ENCODE data around the gene DDHD1. TPM values are rescaled to one million over a fixed set of nuclear protein-coding genes. Genes with fewer than 3 reads are reported as not detected.

DDHD1 gene
- total RNA-seq, 1 experiment from 2014 or later: 20.0 TPM

DNA sequence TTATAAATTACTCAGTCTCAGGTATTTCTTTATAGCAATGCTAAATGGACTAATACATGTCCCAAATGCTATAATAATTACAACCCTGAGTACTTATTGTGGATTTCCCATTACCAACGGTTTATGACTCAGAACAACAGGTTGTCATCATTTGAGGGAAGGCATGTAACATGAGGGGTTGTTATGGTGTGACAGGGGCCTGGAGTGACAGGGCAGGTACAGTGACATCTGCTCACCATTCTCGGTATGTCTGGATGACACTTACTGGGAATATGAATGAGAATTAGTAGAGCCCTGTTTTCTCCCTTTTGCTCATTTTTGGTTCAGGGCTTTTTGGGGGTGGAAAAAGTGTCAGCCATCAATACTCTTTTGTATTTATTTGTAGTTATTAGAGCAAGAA lies 166.1 kb downstream of the DDHD1 start:
- TF ChIP-seq PRDM15 (CRISPR knock-in tag; IDR thresholded peaks at IDR 0.05) (no peak), ATF3 (CRISPR knock-in tag; conservative IDR thresholded peaks at IDR 0.05) (no peak), OVOL2 (CRISPR knock-in tag; IDR thresholded peaks at IDR 0.05; ENCODE audit: borderline replicate concordance) (no peak), TP53 (CRISPR knock-in tag; IDR thresholded peaks at IDR 0.05) (no peak), ZNF425 (CRISPR knock-in tag; conservative IDR thresholded peaks at IDR 0.05) (no peak), JAZF1 (CRISPR knock-in tag; IDR thresholded peaks at IDR 0.05) (no peak), GRHL2 (CRISPR knock-in tag; IDR thresholded peaks at IDR 0.05; ENCODE audit: insufficient replicate concordance, severe bottlenecking) (no peak), MXD4 (CRISPR knock-in tag; IDR thresholded peaks at IDR 0.05; ENCODE audit: borderline replicate concordance) (no peak), ZNF281 (CRISPR knock-in tag; IDR thresholded peaks at IDR 0.05) (no peak), SMAD4 (CRISPR knock-in tag; IDR thresholded peaks at IDR 0.05) (no peak), PRRX2 (CRISPR knock-in tag; IDR thresholded peaks at IDR 0.05) (no peak), CREM (CRISPR knock-in tag; IDR thresholded peaks at IDR 0.05) (no peak)
- TF ChIP-seq, protein P1, sequence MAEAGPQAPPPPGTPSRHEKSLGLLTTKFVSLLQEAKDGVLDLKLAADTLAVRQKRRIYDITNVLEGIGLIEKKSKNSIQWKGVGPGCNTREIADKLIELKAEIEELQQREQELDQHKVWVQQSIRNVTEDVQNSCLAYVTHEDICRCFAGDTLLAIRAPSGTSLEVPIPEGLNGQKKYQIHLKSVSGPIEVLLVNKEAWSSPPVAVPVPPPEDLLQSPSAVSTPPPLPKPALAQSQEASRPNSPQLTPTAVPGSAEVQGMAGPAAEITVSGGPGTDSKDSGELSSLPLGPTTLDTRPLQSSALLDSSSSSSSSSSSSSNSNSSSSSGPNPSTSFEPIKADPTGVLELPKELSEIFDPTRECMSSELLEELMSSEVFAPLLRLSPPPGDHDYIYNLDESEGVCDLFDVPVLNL (CRISPR knock-in tag; IDR thresholded peaks at IDR 0.05; ENCODE audit: borderline replicate concordance, low read depth): no peak
- TF ChIP-seq, protein P2, sequence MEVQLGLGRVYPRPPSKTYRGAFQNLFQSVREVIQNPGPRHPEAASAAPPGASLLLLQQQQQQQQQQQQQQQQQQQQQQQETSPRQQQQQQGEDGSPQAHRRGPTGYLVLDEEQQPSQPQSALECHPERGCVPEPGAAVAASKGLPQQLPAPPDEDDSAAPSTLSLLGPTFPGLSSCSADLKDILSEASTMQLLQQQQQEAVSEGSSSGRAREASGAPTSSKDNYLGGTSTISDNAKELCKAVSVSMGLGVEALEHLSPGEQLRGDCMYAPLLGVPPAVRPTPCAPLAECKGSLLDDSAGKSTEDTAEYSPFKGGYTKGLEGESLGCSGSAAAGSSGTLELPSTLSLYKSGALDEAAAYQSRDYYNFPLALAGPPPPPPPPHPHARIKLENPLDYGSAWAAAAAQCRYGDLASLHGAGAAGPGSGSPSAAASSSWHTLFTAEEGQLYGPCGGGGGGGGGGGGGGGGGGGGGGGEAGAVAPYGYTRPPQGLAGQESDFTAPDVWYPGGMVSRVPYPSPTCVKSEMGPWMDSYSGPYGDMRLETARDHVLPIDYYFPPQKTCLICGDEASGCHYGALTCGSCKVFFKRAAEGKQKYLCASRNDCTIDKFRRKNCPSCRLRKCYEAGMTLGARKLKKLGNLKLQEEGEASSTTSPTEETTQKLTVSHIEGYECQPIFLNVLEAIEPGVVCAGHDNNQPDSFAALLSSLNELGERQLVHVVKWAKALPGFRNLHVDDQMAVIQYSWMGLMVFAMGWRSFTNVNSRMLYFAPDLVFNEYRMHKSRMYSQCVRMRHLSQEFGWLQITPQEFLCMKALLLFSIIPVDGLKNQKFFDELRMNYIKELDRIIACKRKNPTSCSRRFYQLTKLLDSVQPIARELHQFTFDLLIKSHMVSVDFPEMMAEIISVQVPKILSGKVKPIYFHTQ (CRISPR knock-in tag; IDR thresholded peaks at IDR 0.05): no peak
- TF ChIP-seq, protein P3, sequence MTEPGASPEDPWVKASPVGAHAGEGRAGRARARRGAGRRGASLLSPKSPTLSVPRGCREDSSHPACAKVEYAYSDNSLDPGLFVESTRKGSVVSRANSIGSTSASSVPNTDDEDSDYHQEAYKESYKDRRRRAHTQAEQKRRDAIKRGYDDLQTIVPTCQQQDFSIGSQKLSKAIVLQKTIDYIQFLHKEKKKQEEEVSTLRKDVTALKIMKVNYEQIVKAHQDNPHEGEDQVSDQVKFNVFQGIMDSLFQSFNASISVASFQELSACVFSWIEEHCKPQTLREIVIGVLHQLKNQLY (CRISPR knock-in tag; IDR thresholded peaks at IDR 0.05): no peak
- no peak for ATAC-seq
- no peak for DNase-seq (ENCODE audit: low spot score)
- Mint-ChIP-seq H3K27me3 (ENCODE audit: low read depth) (no peaks in the 10 kb centered on the region), H3K27ac (no peak overlapping the region), H3K36me3 (no peaks in the 10 kb centered on the region), H3K9me3 (peaks cover 3% of the 10 kb centered on the region), H3K4me1 (no peaks in the 10 kb centered on the region), H3K4me3 (no peak overlapping the region)
- POLR2A ChIA-PET: interaction anchor here (0.6 kb wide), 1 partner anchor 144 kb away, joined by 4 read pairs; no protein-coding TSS in a partner anchor
- CTCF ChIA-PET: no interaction called here

Other genes starting within 250 kb of the DDHD1 start
- gene FERMT2, start 202.3 kb downstream of the DDHD1 start, total RNA-seq (2021): 87.8 to 97.7 TPM (median 92.8 TPM) in 3 replicates